ENCODE results near the gene ADAMTS7.
"Not testable (repeated sequence)": the region's sequence is repeated elsewhere in the genome, so short reads cannot be mapped to it uniquely, and the experiment has no call there.

Gene ADAMTS7

GRCh38 chr15:78767331-78767951 lies 43.8 kb downstream of the ADAMTS7 start:
- DNase-seq (ENCODE audit: low spot score) = no peak

GRCh38 chr15:78766641-78767071 lies 44.6 kb downstream of the ADAMTS7 start:
- not testable (repeated sequence) for DNase-seq (ENCODE audit: low spot score)

GRCh38 chr15:78766041-78766440 lies 45.2 kb downstream of the ADAMTS7 start:
- DNase-seq (ENCODE audit: low spot score) = no peak

- DNase-seq (ENCODE audit: low spot score) = not testable (repeated sequence)
Observed at GRCh38 chr15:78765154-78765860, 46.0 kb downstream of the ADAMTS7 start.

GRCh38 chr15:78764340-78765153 lies 46.7 kb downstream of the ADAMTS7 start:
- DNase-seq (ENCODE audit: low spot score) = peak; percentile 59

GRCh38 chr15:78763796-78764241 lies 47.4 kb downstream of the ADAMTS7 start:
- DNase-seq (ENCODE audit: low spot score) = no peak

GRCh38 chr15:78762985-78763795 lies 48.1 kb downstream of the ADAMTS7 start:
- DNase-seq (ENCODE audit: low spot score) = no peak

GRCh38 chr15:78762386-78762961 lies 48.8 kb downstream of the ADAMTS7 start:
- not testable (repeated sequence) for DNase-seq (ENCODE audit: low spot score)

GRCh38 chr15:78761891-78762385 lies 49.3 kb downstream of the ADAMTS7 start:
- no peak for DNase-seq (ENCODE audit: low spot score)

GRCh38 chr15:78761475-78761874 lies 49.8 kb downstream of the ADAMTS7 start:
- DNase-seq (ENCODE audit: low spot score) = not testable (repeated sequence)

GRCh38 chr15:78761020-78761419 lies 50.2 kb downstream of the ADAMTS7 start:
- no peak for DNase-seq (ENCODE audit: low spot score)

- DNase-seq (ENCODE audit: low spot score) = not testable (repeated sequence)
Observed at GRCh38 chr15:78760091-78760882, 51.0 kb downstream of the ADAMTS7 start.

- DNase-seq (ENCODE audit: low spot score) = not testable (repeated sequence)
Observed at GRCh38 chr15:78759361-78759998, 51.8 kb downstream of the ADAMTS7 start.

- DNase-seq (ENCODE audit: low spot score) = not testable (repeated sequence)
Observed at GRCh38 chr15:78758486-78759200, 52.6 kb downstream of the ADAMTS7 start.

GRCh38 chr15:78758084-78758483 lies 53.2 kb downstream of the ADAMTS7 start:
- DNase-seq (ENCODE audit: low spot score) = not testable (repeated sequence)

- no peak for DNase-seq (ENCODE audit: low spot score)
Observed at GRCh38 chr15:78757636-78757905, 53.7 kb downstream of the ADAMTS7 start.

- not testable (repeated sequence) for DNase-seq (ENCODE audit: low spot score)
Observed at GRCh38 chr15:78756781-78757635, 54.3 kb downstream of the ADAMTS7 start.

Data from SK-N-DZ (cell line).